ENCODE data around the gene RAB7A.

- TF ChIP-seq ATF2 (CRISPR knock-in tag; IDR thresholded peaks at IDR 0.05) (peak; percentile 62; the same call in 1 of the 2 replicates), TAF15 (IDR thresholded peaks at IDR 0.05; ENCODE audit: low read depth, low read length, poor library complexity, severe bottlenecking) (no peak), MAFK (conservative IDR thresholded peaks at IDR 0.05 in 1 of 2, IDR thresholded peaks at IDR 0.05 in 1 of 2; ENCODE audit: low read length in 2 of 2) (no peak), REST (IDR thresholded peaks at IDR 0.05; ENCODE audit: borderline replicate concordance in 1 of 2, low read depth in 1 of 2, low read length in 2 of 2) (peak in 1 of 2 experiments; percentile 19; a peak in 1 of 4 replicates), ETV6 (CRISPR knock-in tag; conservative IDR thresholded peaks at IDR 0.05) (no peak), ZNF572 (CRISPR knock-in tag; IDR thresholded peaks at IDR 0.05) (peak; percentile 28; the same call in 1 of the 2 replicates), ZFP36L2 (CRISPR knock-in tag; IDR thresholded peaks at IDR 0.05) (no peak), AFF4 (CRISPR knock-in tag; IDR thresholded peaks at IDR 0.05) (0 out of 2 replicates have a peak, but pooled peaks have one; percentile 32), EP300 (IDR thresholded peaks at IDR 0.05; ENCODE audit: low read depth in 2 of 2, low read length in 2 of 2) (no peak), EP300 (CRISPR knock-in tag; IDR thresholded peaks at IDR 0.05; ENCODE audit: borderline replicate concordance) (no peak), CTCF (CRISPR knock-in tag; IDR thresholded peaks at IDR 0.05) (0 out of 2 replicates have a peak, but pooled peaks have one; percentile 10), RFX3 (CRISPR knock-in tag; IDR thresholded peaks at IDR 0.05) (no peak)
Observed at GRCh38 chr3:128726023-128727016, at the start of gene RAB7A.
